ENCODE measurements around the gene UGT1A5. TPM values are rescaled to one million over a fixed set of nuclear protein-coding genes. Genes with fewer than 3 reads are reported as not detected.

The UGT1A5 gene
- total and polyA plus RNA-seq, 2 of the 8 experiments (the other 6 are each of a cell fraction or from before 2014, with no cell fraction given) = not detected

DNA sequence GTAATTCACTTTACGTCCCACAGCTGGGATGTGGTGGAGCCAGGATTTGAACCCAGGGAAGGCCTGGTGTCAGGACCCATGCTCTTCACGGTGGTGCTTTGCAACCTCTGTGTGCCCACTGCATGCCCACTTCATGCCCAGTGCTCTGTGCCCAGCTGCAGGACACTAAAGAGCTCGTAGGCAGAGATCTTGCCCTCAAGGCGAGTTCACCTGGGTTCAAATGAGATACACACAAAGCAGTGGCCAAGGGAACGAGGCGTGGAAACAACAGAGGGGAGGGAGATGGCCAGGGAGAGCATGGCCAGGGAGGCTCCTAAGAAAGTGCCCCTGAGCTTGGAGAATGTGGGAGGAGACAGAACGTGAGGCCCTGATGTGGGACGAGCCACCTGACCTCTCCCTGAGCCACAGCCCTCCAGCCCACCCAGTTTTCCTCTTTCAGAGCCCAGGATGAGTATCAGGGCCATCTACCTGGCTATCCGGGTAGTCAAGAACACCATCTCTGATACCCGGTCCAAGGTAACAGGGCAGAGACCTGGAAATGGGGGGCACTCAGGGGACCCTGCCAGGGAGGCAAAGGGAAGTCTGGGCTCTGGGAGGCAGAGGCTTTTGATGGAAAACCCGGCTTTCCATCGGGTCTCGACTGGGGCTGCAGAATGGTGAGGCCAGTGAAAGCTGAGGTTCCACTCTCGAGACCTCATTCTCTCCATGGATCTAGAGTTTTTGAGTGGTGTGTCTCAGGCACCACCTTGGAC lies 85.8 kb downstream of the UGT1A5 start:
- no peaks in the 10 kb centered on the region for H4K20me1 ChIP-seq (replicated peaks in 1 of 2; ENCODE audit: control insufficient read depth in 1 of 2, insufficient read depth in 2 of 2, low read length in 2 of 2)
- no peak overlapping the region for H2BK5ac ChIP-seq (ENCODE audit: low read depth, low read length)
- H2BK120ac ChIP-seq (replicated peaks; ENCODE audit: low read depth, low read length) = no peak overlapping the region
- ChIA-PET CTCF (ENCODE audit: partially characterized antibody) (no interaction called here), POLR2A (ENCODE audit: partially characterized antibody) (interaction anchor here (0.7 kb wide), 1 partner anchor 426 kb away, joined by 3 read pairs; no protein-coding TSS in a partner anchor)
- H2BK20ac ChIP-seq (ENCODE audit: low read length) = no peak overlapping the region
- H3K27me3 ChIP-seq (replicated peaks in 1 of 4; ENCODE audit: control insufficient read depth in 3 of 4, extremely low read depth in 1 of 4, insufficient read depth in 3 of 4, low read length in 3 of 4) = no peaks in the 10 kb centered on the region
- no peak overlapping the region for H3K27ac ChIP-seq (ENCODE audit: low read depth, low read length)
- H3K9ac ChIP-seq (replicated peaks in 1 of 4; ENCODE audit: extremely low read depth in 1 of 4, low read depth in 3 of 4, low read length in 3 of 4) = no peak overlapping the region
- no peak overlapping the region for H3K18ac ChIP-seq (ENCODE audit: extremely low read depth, low read length)
- H2AFZ ChIP-seq (ENCODE audit: low read length) = no peak overlapping the region
- H3K23me2 ChIP-seq (ENCODE audit: low read depth, low read length) = no peaks in the 10 kb centered on the region
- DNase-seq (ENCODE audit: low read depth in 1 of 2, low spot score in 2 of 2) (peak in 1 of 2 experiments; percentile 19), FAIRE-seq (no peak)
- H2BK12ac ChIP-seq (ENCODE audit: low read depth, low read length) = 0 out of 2 replicates have a peak overlapping the region, but pooled peaks have one; percentile 27
- no peaks in the 10 kb centered on the region for H3K36me3 ChIP-seq (ENCODE audit: control insufficient read depth in 2 of 4, insufficient read depth in 4 of 4, low read length in 3 of 4)
- 83% methylated on average over 13 of the region's 14 CpGs; no CpG with 5 or more reads in 1 of the 2 experiments for WGBS, 2 experiments (ENCODE audit: extremely low coverage in 1 of 2, insufficient coverage in 1 of 2, insufficient read length in 1 of 2, insufficient replicate concordance in 2 of 2, low coverage in 1 of 2, low lambda C conversion rate in 2 of 2, missing lambda C conversion rate in 1 of 2)
- H3K4me2 ChIP-seq (ENCODE audit: insufficient read depth in 1 of 2, low read depth in 2 of 2, low read length in 2 of 2) = no peak overlapping the region
- H4K5ac ChIP-seq (ENCODE audit: insufficient read length, low read depth, low read length) = no peak overlapping the region
- no peaks in the 10 kb centered on the region for H3K4me1 ChIP-seq (replicated peaks in 1 of 4; ENCODE audit: control insufficient read depth in 3 of 4, insufficient read depth in 4 of 4, low read length in 3 of 4)
- no peaks in the 10 kb centered on the region for H3K79me1 ChIP-seq (ENCODE audit: low read depth, low read length)
- H3K56ac ChIP-seq (replicated peaks; ENCODE audit: insufficient read length, low read depth, low read length) = no peak overlapping the region
- no peak overlapping the region for H2AK5ac ChIP-seq (ENCODE audit: low read depth, low read length)
- H3K79me2 ChIP-seq (ENCODE audit: control insufficient read depth in 1 of 2, insufficient read depth in 2 of 2, low read length in 2 of 2) = no peaks in the 10 kb centered on the region
- peaks cover 0 to 3% of the 10 kb centered on the region in 2 experiments; a peak in 2 of 4 replicates for H3K9me3 ChIP-seq (ENCODE audit: insufficient read depth in 2 of 2, low read depth in 1 of 2, low read length in 1 of 2)
- H4K91ac ChIP-seq (replicated peaks; ENCODE audit: insufficient read length, low read length) = no peak overlapping the region
- no peak overlapping the region for H3K23ac ChIP-seq (ENCODE audit: insufficient read length)
- H3K4ac ChIP-seq (replicated peaks; ENCODE audit: insufficient read length, low read depth, low read length) = no peak overlapping the region
- H4K8ac ChIP-seq (ENCODE audit: extremely low read depth, insufficient read depth, low read length) = no peak overlapping the region
- H2BK15ac ChIP-seq (ENCODE audit: low read length) = no peak overlapping the region
- no peak overlapping the region for H3K14ac ChIP-seq (ENCODE audit: insufficient read length)
- H3K4me3 ChIP-seq (ENCODE audit: extremely low read depth in 1 of 4, insufficient read depth in 2 of 4, low read depth in 3 of 4, low read length in 4 of 4) = no peak overlapping the region
- TF ChIP-seq MAFK (IDR thresholded peaks at IDR 0.05; ENCODE audit: low read depth, low read length) (no peak), KDM4A (IDR thresholded peaks at IDR 0.05; ENCODE audit: low read depth, low read length, severe bottlenecking) (no peak), ASH2L (IDR thresholded peaks at IDR 0.05; ENCODE audit: low read length) (no peak), SRF (IDR thresholded peaks at IDR 0.05; ENCODE audit: low read depth, low read length) (no peak), PHF8 (conservative IDR thresholded peaks at IDR 0.05; ENCODE audit: low read depth, low read length) (no peak), BCL11A (IDR thresholded peaks at IDR 0.05; ENCODE audit: low read depth in 2 of 2, low read length in 2 of 2) (no peak), TAF7 (optimal IDR thresholded peaks at IDR 0.05; ENCODE audit: borderline replicate concordance, low read depth, low read length) (no peak), ZNF274 (IDR thresholded peaks at IDR 0.05; ENCODE audit: borderline replicate concordance, extremely low read depth, low read length) (no peak), BACH1 (IDR thresholded peaks at IDR 0.05; ENCODE audit: low read length) (no peak)
- TF ChIP-seq, protein P1, sequence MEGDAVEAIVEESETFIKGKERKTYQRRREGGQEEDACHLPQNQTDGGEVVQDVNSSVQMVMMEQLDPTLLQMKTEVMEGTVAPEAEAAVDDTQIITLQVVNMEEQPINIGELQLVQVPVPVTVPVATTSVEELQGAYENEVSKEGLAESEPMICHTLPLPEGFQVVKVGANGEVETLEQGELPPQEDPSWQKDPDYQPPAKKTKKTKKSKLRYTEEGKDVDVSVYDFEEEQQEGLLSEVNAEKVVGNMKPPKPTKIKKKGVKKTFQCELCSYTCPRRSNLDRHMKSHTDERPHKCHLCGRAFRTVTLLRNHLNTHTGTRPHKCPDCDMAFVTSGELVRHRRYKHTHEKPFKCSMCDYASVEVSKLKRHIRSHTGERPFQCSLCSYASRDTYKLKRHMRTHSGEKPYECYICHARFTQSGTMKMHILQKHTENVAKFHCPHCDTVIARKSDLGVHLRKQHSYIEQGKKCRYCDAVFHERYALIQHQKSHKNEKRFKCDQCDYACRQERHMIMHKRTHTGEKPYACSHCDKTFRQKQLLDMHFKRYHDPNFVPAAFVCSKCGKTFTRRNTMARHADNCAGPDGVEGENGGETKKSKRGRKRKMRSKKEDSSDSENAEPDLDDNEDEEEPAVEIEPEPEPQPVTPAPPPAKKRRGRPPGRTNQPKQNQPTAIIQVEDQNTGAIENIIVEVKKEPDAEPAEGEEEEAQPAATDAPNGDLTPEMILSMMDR (IDR thresholded peaks at IDR 0.05; ENCODE audit: control extremely low read depth in 1 of 3, insufficient read depth in 1 of 3, low read depth in 1 of 3, low read length in 3 of 3) = no peak

Measured in H1 (cell line).